WTC11 (cell line): ENCODE measurements around the gene POP4. TPM values are rescaled to one million over a fixed set of nuclear protein-coding genes. Genes with fewer than 3 reads are reported as not detected.

ENCODE experiments used
- ATAC-seq: fragments of 200-7000 bp; cut with Tn5 transposase; 2 replicates; pipeline ENCODE4 v1.10.0; 2021; ENCODE audit warnings: mild to moderate bottlenecking, moderate library complexity
- CTCF ChIA-PET: fragments of 300-600 bp; sonication (Branson Sonifier 250); formaldehyde crosslinking; loops from one replicate; lab custom pipeline; 2021; ENCODE audit warnings: antibody characterized with exemption; lab: Charles Lee
- POLR2A ChIA-PET: fragments of 350-600 bp; sonication (Branson Sonifier 250); formaldehyde crosslinking; loops from one replicate; lab custom pipeline; 2021; ENCODE audit warnings: antibody characterized with exemption; lab: Charles Lee
- DNase-seq: peaks from one replicate; pipeline ENCODE4 v3.0.0; 2021; ENCODE audit warnings: low spot score
- H3K27ac Mint-ChIP-seq: 2 replicates; pipeline ENCODE4 v1.8.0; 2021; ENCODE audit warnings: mixed read lengths
- H3K27me3 Mint-ChIP-seq: 2 replicates; pipeline ENCODE4 v1.8.0; 2021; ENCODE audit warnings: low read depth, mild to moderate bottlenecking, moderate library complexity, mixed read lengths
- H3K36me3 Mint-ChIP-seq: 2 replicates; pipeline ENCODE4 v1.8.0; 2021; ENCODE audit warnings: mixed read lengths
- H3K4me1 Mint-ChIP-seq: 2 replicates; pipeline ENCODE4 v1.8.0; 2022; ENCODE audit warnings: mixed read lengths
- H3K4me3 Mint-ChIP-seq: 2 replicates; pipeline ENCODE4 v1.8.0; 2021; ENCODE audit warnings: mild to moderate bottlenecking, moderate library complexity, mixed read lengths
- H3K9me3 Mint-ChIP-seq: 2 replicates; pipeline ENCODE4 v1.8.0; 2021; ENCODE audit warnings: mixed read lengths
- ETV6 ChIP-seq: sonication (generic); formaldehyde crosslinking; IDR thresholded peaks from 2 replicates; pipeline ENCODE4 v1.8.1; 2022; ENCODE audit warnings: mild to moderate bottlenecking, missing genetic modification reagents
- FOXJ3 ChIP-seq: sonication (generic); formaldehyde crosslinking; IDR thresholded peaks from 2 replicates; pipeline ENCODE4 v1.9.0; 2021; ENCODE audit warnings: missing genetic modification reagents, mild to moderate bottlenecking, borderline replicate concordance
- GABPB1 ChIP-seq: sonication (generic); formaldehyde crosslinking; IDR thresholded peaks from 2 replicates; pipeline ENCODE4 v1.8.1; 2023; ENCODE audit warnings: mild to moderate bottlenecking, missing genetic modification reagents
- MXD4 ChIP-seq: fragments of 250-450 bp; sonication (Bioruptor Pico); IDR thresholded peaks from 2 replicates; pipeline ENCODE4 v1.8.0; 2021; ENCODE audit warnings: mild to moderate bottlenecking, moderate library complexity, borderline replicate concordance
- NR1H2 ChIP-seq: sonication (generic); formaldehyde crosslinking; IDR thresholded peaks from 2 replicates; pipeline ENCODE4 v1.9.0; 2021; ENCODE audit warnings: mild to moderate bottlenecking, moderate library complexity, missing genetic modification reagents
- NR3C1 ChIP-seq: sonication (generic); formaldehyde crosslinking; conservative IDR thresholded peaks from 2 replicates; pipeline ENCODE4 v1.8.1; 2023; ENCODE audit warnings: low read depth, mild to moderate bottlenecking, missing genetic modification reagents
- SMAD4 ChIP-seq: sonication (generic); formaldehyde crosslinking; IDR thresholded peaks from 2 replicates; pipeline ENCODE4 v1.8.0; 2022; ENCODE audit warnings: mild to moderate bottlenecking, missing genetic modification reagents
- SP1 ChIP-seq: sonication (generic); formaldehyde crosslinking; conservative IDR thresholded peaks from 2 replicates; pipeline ENCODE4 v1.8.1; 2022; ENCODE audit warnings: missing genetic modification reagents
- ZNF396 ChIP-seq: fragments of 250-450 bp; sonication (Bioruptor Pico); IDR thresholded peaks from 2 replicates; pipeline ENCODE4 v1.8.0; 2021; ENCODE audit warnings: mild to moderate bottlenecking, moderate library complexity, borderline replicate concordance
- total RNA-seq: library from RNA; stranded (reverse); gene quantifications from 3 replicates; pipeline ENCODE4 v1.2.3, GENCODE V29; 2021
- TF ChIP-seq, protein P1 (sequence below): sonication (generic); formaldehyde crosslinking; IDR thresholded peaks from 2 replicates; pipeline ENCODE4 v1.8.1; 2023; ENCODE audit warnings: mild to moderate bottlenecking, missing genetic modification reagents, moderate library complexity
- TF ChIP-seq, protein P2 (sequence below): sonication (generic); formaldehyde crosslinking; IDR thresholded peaks from 2 replicates; pipeline ENCODE4 v1.8.0; 2022; ENCODE audit warnings: mild to moderate bottlenecking, missing genetic modification reagents
- TF ChIP-seq, protein P3 (sequence below): fragments of 250-450 bp; sonication (Bioruptor Pico); IDR thresholded peaks from 2 replicates; pipeline ENCODE4 v1.9.0; 2021; ENCODE audit warnings: moderate library complexity, mild to moderate bottlenecking, inconsistent platforms, borderline replicate concordance
- TF ChIP-seq, protein P4 (sequence below): sonication (generic); formaldehyde crosslinking; IDR thresholded peaks from 2 replicates; pipeline ENCODE4 v1.8.0; 2022; ENCODE audit warnings: mild to moderate bottlenecking, missing genetic modification reagents
- TF ChIP-seq, protein P5 (sequence below): sonication (generic); formaldehyde crosslinking; IDR thresholded peaks from 2 replicates; pipeline ENCODE4 v1.8.1; 2023; ENCODE audit warnings: mild to moderate bottlenecking, missing genetic modification reagents, moderate library complexity
- TF ChIP-seq, protein P6 (sequence below): sonication (generic); formaldehyde crosslinking; IDR thresholded peaks from 2 replicates; pipeline ENCODE4 v1.8.0; 2023; ENCODE audit warnings: mild to moderate bottlenecking, missing genetic modification reagents
- TF ChIP-seq, protein P7 (sequence below): fragments of 250-450 bp; sonication (Bioruptor Pico); IDR thresholded peaks from 2 replicates; pipeline ENCODE4 v2.1.2; 2022; ENCODE audit warnings: mild to moderate bottlenecking, moderate library complexity
- TF ChIP-seq, protein P8 (sequence below): sonication (generic); formaldehyde crosslinking; conservative IDR thresholded peaks from 2 replicates; pipeline ENCODE4 v1.8.1; 2023; ENCODE audit warnings: mild to moderate bottlenecking, low read depth, missing genetic modification reagents, moderate library complexity

POP4 gene
- total RNA-seq, 1 experiment from 2014 or later = 46.7 TPM

DNA sequence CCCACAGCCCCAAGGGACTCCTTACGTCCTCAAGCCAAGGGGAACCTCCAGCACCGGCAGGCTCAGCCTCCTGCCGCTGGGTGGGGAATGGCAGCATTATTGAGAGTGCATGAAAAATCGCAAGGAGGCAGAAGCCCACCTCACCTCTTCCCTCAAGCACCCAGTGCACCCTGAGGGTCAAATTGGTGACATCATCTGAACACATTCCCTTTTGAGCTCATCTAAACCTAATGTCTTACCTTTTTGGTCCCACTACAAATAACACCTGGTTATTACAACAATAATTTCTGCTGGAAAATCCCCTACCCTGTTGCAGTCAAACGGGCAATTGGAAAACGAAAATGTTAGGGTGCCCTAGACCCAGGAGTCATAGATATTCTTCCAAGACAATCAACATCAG is 12.2 kb upstream of the POP4 start:
- ChIA-PET POLR2A (no interaction called here), CTCF (interaction anchor here (0.7 kb wide), 1 partner anchor 16 kb away, joined by 4 read pairs; no protein-coding TSS in a partner anchor)
- H3K9me3 Mint-ChIP-seq = peaks cover 8% of the 10 kb centered on the region
- ATAC-seq = no peak
- no peak for TF ChIP-seq MXD4 (CRISPR knock-in tag)
- TF ChIP-seq, protein P1, sequence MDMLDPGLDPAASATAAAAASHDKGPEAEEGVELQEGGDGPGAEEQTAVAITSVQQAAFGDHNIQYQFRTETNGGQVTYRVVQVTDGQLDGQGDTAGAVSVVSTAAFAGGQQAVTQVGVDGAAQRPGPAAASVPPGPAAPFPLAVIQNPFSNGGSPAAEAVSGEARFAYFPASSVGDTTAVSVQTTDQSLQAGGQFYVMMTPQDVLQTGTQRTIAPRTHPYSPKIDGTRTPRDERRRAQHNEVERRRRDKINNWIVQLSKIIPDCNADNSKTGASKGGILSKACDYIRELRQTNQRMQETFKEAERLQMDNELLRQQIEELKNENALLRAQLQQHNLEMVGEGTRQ = no peak
- no peak for TF ChIP-seq FOXJ3
- TF ChIP-seq, protein P2, sequence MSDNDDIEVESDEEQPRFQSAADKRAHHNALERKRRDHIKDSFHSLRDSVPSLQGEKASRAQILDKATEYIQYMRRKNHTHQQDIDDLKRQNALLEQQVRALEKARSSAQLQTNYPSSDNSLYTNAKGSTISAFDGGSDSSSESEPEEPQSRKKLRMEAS = no peak
- TF ChIP-seq, protein P3, sequence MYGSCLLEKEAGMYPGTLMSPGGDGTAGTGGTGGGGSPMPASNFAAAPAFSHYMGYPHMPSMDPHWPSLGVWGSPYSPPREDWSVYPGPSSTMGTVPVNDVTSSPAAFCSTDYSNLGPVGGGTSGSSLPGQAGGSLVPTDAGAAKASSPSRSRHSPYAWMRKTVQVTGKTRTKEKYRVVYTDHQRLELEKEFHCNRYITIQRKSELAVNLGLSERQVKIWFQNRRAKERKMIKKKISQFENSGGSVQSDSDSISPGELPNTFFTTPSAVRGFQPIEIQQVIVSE (CRISPR knock-in tag) = no peak
- TF ChIP-seq, protein P4, sequence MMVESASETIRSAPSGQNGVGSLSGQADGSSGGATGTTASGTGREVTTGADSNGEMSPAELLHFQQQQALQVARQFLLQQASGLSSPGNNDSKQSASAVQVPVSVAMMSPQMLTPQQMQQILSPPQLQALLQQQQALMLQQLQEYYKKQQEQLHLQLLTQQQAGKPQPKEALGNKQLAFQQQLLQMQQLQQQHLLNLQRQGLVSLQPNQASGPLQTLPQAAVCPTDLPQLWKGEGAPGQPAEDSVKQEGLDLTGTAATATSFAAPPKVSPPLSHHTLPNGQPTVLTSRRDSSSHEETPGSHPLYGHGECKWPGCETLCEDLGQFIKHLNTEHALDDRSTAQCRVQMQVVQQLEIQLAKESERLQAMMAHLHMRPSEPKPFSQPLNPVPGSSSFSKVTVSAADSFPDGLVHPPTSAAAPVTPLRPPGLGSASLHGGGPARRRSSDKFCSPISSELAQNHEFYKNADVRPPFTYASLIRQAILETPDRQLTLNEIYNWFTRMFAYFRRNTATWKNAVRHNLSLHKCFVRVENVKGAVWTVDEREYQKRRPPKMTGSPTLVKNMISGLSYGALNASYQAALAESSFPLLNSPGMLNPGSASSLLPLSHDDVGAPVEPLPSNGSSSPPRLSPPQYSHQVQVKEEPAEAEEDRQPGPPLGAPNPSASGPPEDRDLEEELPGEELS = no peak
- TF ChIP-seq GABPB1 (CRISPR knock-in tag) = no peak
- TF ChIP-seq NR3C1 (CRISPR knock-in tag) = no peak
- TF ChIP-seq, protein P5, sequence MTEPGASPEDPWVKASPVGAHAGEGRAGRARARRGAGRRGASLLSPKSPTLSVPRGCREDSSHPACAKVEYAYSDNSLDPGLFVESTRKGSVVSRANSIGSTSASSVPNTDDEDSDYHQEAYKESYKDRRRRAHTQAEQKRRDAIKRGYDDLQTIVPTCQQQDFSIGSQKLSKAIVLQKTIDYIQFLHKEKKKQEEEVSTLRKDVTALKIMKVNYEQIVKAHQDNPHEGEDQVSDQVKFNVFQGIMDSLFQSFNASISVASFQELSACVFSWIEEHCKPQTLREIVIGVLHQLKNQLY (CRISPR knock-in tag) = no peak
- TF ChIP-seq SMAD4 (CRISPR knock-in tag) = no peak
- TF ChIP-seq NR1H2 (CRISPR knock-in tag) = no peak
- no peak for TF ChIP-seq ETV6 (CRISPR knock-in tag)
- TF ChIP-seq SP1 (CRISPR knock-in tag) = no peak
- TF ChIP-seq, protein P6, sequence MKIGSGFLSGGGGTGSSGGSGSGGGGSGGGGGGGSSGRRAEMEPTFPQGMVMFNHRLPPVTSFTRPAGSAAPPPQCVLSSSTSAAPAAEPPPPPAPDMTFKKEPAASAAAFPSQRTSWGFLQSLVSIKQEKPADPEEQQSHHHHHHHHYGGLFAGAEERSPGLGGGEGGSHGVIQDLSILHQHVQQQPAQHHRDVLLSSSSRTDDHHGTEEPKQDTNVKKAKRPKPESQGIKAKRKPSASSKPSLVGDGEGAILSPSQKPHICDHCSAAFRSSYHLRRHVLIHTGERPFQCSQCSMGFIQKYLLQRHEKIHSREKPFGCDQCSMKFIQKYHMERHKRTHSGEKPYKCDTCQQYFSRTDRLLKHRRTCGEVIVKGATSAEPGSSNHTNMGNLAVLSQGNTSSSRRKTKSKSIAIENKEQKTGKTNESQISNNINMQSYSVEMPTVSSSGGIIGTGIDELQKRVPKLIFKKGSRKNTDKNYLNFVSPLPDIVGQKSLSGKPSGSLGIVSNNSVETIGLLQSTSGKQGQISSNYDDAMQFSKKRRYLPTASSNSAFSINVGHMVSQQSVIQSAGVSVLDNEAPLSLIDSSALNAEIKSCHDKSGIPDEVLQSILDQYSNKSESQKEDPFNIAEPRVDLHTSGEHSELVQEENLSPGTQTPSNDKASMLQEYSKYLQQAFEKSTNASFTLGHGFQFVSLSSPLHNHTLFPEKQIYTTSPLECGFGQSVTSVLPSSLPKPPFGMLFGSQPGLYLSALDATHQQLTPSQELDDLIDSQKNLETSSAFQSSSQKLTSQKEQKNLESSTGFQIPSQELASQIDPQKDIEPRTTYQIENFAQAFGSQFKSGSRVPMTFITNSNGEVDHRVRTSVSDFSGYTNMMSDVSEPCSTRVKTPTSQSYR (CRISPR knock-in tag) = no peak
- TF ChIP-seq, protein P7, sequence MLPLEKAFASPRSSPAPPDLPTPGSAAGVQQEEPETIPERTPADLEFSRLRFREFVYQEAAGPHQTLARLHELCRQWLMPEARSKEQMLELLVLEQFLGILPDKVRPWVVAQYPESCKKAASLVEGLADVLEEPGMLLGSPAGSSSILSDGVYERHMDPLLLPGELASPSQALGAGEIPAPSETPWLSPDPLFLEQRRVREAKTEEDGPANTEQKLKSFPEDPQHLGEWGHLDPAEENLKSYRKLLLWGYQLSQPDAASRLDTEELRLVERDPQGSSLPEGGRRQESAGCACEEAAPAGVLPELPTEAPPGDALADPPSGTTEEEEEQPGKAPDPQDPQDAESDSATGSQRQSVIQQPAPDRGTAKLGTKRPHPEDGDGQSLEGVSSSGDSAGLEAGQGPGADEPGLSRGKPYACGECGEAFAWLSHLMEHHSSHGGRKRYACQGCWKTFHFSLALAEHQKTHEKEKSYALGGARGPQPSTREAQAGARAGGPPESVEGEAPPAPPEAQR = no peak
- TF ChIP-seq ZNF396 (CRISPR knock-in tag) = no peak
- TF ChIP-seq, protein P8, sequence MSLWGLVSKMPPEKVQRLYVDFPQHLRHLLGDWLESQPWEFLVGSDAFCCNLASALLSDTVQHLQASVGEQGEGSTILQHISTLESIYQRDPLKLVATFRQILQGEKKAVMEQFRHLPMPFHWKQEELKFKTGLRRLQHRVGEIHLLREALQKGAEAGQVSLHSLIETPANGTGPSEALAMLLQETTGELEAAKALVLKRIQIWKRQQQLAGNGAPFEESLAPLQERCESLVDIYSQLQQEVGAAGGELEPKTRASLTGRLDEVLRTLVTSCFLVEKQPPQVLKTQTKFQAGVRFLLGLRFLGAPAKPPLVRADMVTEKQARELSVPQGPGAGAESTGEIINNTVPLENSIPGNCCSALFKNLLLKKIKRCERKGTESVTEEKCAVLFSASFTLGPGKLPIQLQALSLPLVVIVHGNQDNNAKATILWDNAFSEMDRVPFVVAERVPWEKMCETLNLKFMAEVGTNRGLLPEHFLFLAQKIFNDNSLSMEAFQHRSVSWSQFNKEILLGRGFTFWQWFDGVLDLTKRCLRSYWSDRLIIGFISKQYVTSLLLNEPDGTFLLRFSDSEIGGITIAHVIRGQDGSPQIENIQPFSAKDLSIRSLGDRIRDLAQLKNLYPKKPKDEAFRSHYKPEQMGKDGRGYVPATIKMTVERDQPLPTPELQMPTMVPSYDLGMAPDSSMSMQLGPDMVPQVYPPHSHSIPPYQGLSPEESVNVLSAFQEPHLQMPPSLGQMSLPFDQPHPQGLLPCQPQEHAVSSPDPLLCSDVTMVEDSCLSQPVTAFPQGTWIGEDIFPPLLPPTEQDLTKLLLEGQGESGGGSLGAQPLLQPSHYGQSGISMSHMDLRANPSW (CRISPR knock-in tag) = no peak
- H3K4me1 Mint-ChIP-seq = peaks cover 21% of the 10 kb centered on the region
- no peak overlapping the region for H3K27ac Mint-ChIP-seq
- no peaks in the 10 kb centered on the region for H3K36me3 Mint-ChIP-seq
- no peak overlapping the region for H3K4me3 Mint-ChIP-seq
- peaks cover 39% of the 10 kb centered on the region for H3K27me3 Mint-ChIP-seq
- no peak for DNase-seq
